ENCODE data around the gene AADACL4.

DNA sequence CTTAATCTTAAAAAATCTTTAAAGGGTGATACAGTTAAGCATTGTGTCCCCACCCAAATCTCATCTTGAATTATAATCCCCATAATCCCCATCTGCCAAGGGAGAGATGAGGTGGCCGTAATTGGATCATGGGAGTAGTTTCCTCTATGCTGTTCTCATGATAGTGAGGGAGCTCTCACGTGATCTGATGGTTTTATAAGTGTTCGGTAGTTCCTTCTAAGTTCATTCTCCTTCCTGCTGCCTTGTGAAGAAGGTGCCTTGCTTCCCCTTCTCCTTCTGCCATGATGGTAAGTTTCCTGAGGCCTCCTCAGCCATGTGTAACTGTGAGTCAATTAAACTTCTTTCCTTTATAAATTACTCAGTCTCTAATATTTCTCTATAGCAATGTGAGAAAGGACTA is 36.6 kb upstream of the AADACL4 start:
- TF ChIP-seq POLR2AphosphoS5 (IDR thresholded peaks at IDR 0.05; ENCODE audit: low read depth, low read length) = no peak
- TF ChIP-seq CTCF (IDR thresholded peaks at IDR 0.05; ENCODE audit: control extremely low read depth in 1 of 3, insufficient read depth in 1 of 3, low read depth in 1 of 3, low read length in 3 of 3) = no peak

Data from H1 (cell line).